H1 (cell line): ENCODE results near the gene SNRNP40. TPM values are rescaled to one million over a fixed set of nuclear protein-coding genes. Genes with fewer than 3 reads are reported as not detected.

ENCODE experiments used
- CTCF ChIA-PET: fragments of 300-600 bp; sonication (Branson Sonifier 250); formaldehyde crosslinking; loops from one replicate; lab custom pipeline; 2021; ENCODE audit not compliant: partially characterized antibody; lab: Charles Lee
- POLR2A ChIA-PET: fragments of 300-600 bp; sonication (Branson Sonifier 250); formaldehyde crosslinking; loops from one replicate; lab custom pipeline; 2021; ENCODE audit warnings: inconsistent platforms; ENCODE audit not compliant: partially characterized antibody; lab: Charles Lee
- DNase-seq, 2 experiments: peaks; one replicate each; pipeline versions ENCODE4 v3.0.0 to v3.0.0-alpha.2; 2010 to 2022; ENCODE audit warnings: low spot score in 2 of 2, low read depth in 1 of 2, mixed read lengths in 1 of 2
- FAIRE-seq: peaks from 2 replicates; lab custom pipeline; 2011; peaks lifted over from hg19 to GRCh38; lab: Jason Lieb, UNC
- H2AFZ ChIP-seq: 2 replicates; pipeline ENCODE4 v1.8.1; 2012; ENCODE audit warnings: low read length, inconsistent platforms
- H2AK5ac ChIP-seq: 2 replicates; pipeline ENCODE4 v1.6.1; 2013; ENCODE audit warnings: low read depth, low read length
- H2BK120ac ChIP-seq: replicated peaks from 2 replicates; pipeline ENCODE3; 2013; ENCODE audit warnings: low read depth, low read length, inconsistent platforms
- H2BK12ac ChIP-seq: 2 replicates; pipeline ENCODE4 v1.6.1; 2013; ENCODE audit warnings: low read depth, low read length
- H2BK15ac ChIP-seq: 2 replicates; pipeline ENCODE4 v1.6.1; 2013; ENCODE audit warnings: low read length
- H2BK20ac ChIP-seq: 2 replicates; pipeline ENCODE4 v1.6.1; 2013; ENCODE audit warnings: low read length
- H2BK5ac ChIP-seq: 2 replicates; pipeline ENCODE4 v1.6.1; 2013; ENCODE audit warnings: low read depth, low read length
- H3K14ac ChIP-seq: 2 replicates; pipeline ENCODE4 v1.6.1; 2013; ENCODE audit warnings: inconsistent platforms; ENCODE audit not compliant: insufficient read length
- H3K18ac ChIP-seq: 2 replicates; pipeline ENCODE4 v1.6.1; 2013; ENCODE audit warnings: low read length; ENCODE audit errors: extremely low read depth
- H3K23ac ChIP-seq: 2 replicates; pipeline ENCODE4 v1.6.1; 2013; ENCODE audit warnings: inconsistent platforms; ENCODE audit not compliant: insufficient read length
- H3K23me2 ChIP-seq: 2 replicates; pipeline ENCODE4 v1.6.1; 2013; ENCODE audit warnings: low read depth, low read length
- H3K27ac ChIP-seq: 2 replicates; pipeline ENCODE4 v1.6.1; 2011; ENCODE audit warnings: low read depth, low read length, inconsistent platforms
- H3K27me3 ChIP-seq, 4 experiments: replicated peaks in 1 of 4; 1 replicate in 1 of 4; 2 replicates in 3 of 4; pipeline versions ENCODE4 v1.6.1 to v1.8.1; 2011 to 2013; ENCODE audit warnings: low read length in 3 of 4, mild to moderate bottlenecking in 3 of 4, inconsistent platforms in 2 of 4, mixed read lengths in 2 of 4, moderate library complexity in 1 of 4; ENCODE audit not compliant: control insufficient read depth in 3 of 4, insufficient read depth in 3 of 4; ENCODE audit errors: extremely low read depth in 1 of 4
- H3K36me3 ChIP-seq, 4 experiments: 2 replicates each; pipeline versions ENCODE4 v1.6.1 to v1.8.1; 2011 to 2013; ENCODE audit warnings: mild to moderate bottlenecking in 4 of 4, low read length in 3 of 4, moderate library complexity in 2 of 4, control low read depth in 1 of 4, inconsistent platforms in 1 of 4; ENCODE audit not compliant: insufficient read depth in 4 of 4, control insufficient read depth in 2 of 4
- H3K4ac ChIP-seq: replicated peaks from 2 replicates; pipeline ENCODE3; 2013; ENCODE audit warnings: low read length, low read depth, mixed read lengths, inconsistent platforms; ENCODE audit not compliant: insufficient read length
- H3K4me1 ChIP-seq, 4 experiments: replicated peaks in 1 of 4; 1 replicate in 1 of 4; 2 replicates in 3 of 4; pipeline versions ENCODE4 v1.6.1 to v1.8.1; 2011 to 2013; ENCODE audit warnings: low read length in 3 of 4, inconsistent platforms in 2 of 4, mixed read lengths in 1 of 4; ENCODE audit not compliant: insufficient read depth in 4 of 4, control insufficient read depth in 3 of 4
- H3K4me2 ChIP-seq, 2 experiments: 2 replicates each; pipeline versions ENCODE4 v1.6.1 to v1.8.1; 2011 to 2013; ENCODE audit warnings: low read depth in 2 of 2, low read length in 2 of 2, control low read depth in 1 of 2, inconsistent platforms in 1 of 2, mild to moderate bottlenecking in 1 of 2; ENCODE audit not compliant: insufficient read depth in 1 of 2
- H3K4me3 ChIP-seq, 4 experiments: fragments of 200-600, 300-600 bp in 1 of 4; sonication (generic), shearing (Covaris generic), sonication (Bioruptor Twin) in 1 of 4; 2 replicates each; pipeline versions ENCODE4 v1.5.1 to v1.8.1; 2011 to 2016; ENCODE audit warnings: low read length in 4 of 4, low read depth in 3 of 4, control low read depth in 2 of 4, inconsistent platforms in 2 of 4, mild to moderate bottlenecking in 2 of 4, mixed read lengths in 1 of 4, moderate library complexity in 1 of 4; ENCODE audit not compliant: insufficient read depth in 2 of 4; ENCODE audit errors: extremely low read depth in 1 of 4
- H3K56ac ChIP-seq: replicated peaks from 2 replicates; pipeline ENCODE3; 2013; ENCODE audit warnings: low read depth, mild to moderate bottlenecking, mixed read lengths, low read length, inconsistent platforms; ENCODE audit not compliant: insufficient read length
- H3K79me1 ChIP-seq: 2 replicates; pipeline ENCODE4 v1.6.1; 2013; ENCODE audit warnings: low read depth, low read length, control low read depth
- H3K79me2 ChIP-seq, 2 experiments: 2 replicates each; pipeline versions ENCODE4 v1.6.1 to v1.8.1; 2012 to 2013; ENCODE audit warnings: low read length in 2 of 2, mild to moderate bottlenecking in 2 of 2, inconsistent platforms in 1 of 2; ENCODE audit not compliant: insufficient read depth in 2 of 2, control insufficient read depth in 1 of 2
- H3K9ac ChIP-seq, 4 experiments: replicated peaks in 1 of 4; 1 replicate in 1 of 4; 2 replicates in 3 of 4; pipeline versions ENCODE4 v1.6.1 to v1.8.1; 2011 to 2013; ENCODE audit warnings: low read depth in 3 of 4, low read length in 3 of 4, control low read depth in 2 of 4, mild to moderate bottlenecking in 2 of 4, moderate library complexity in 2 of 4, inconsistent platforms in 1 of 4; ENCODE audit errors: extremely low read depth in 1 of 4
- H3K9me3 ChIP-seq, 2 experiments: 2 replicates each; pipeline versions ENCODE4 v1.6.1 to v1.8.1; 2012 to 2013; ENCODE audit warnings: mild to moderate bottlenecking in 2 of 2, moderate library complexity in 2 of 2, control low read depth in 1 of 2, inconsistent platforms in 1 of 2, low read depth in 1 of 2, low read length in 1 of 2, mixed read lengths in 1 of 2; ENCODE audit not compliant: insufficient read depth in 2 of 2
- H4K20me1 ChIP-seq, 2 experiments: replicated peaks in 1 of 2; 2 replicates each; pipeline versions ENCODE3 to v1.8.1; 2011 to 2013; ENCODE audit warnings: inconsistent platforms in 2 of 2, low read length in 2 of 2, mild to moderate bottlenecking in 1 of 2; ENCODE audit not compliant: insufficient read depth in 2 of 2, control insufficient read depth in 1 of 2
- H4K5ac ChIP-seq: 2 replicates; pipeline ENCODE4 v1.6.1; 2013; ENCODE audit warnings: low read length, low read depth, mixed read lengths, inconsistent platforms; ENCODE audit not compliant: insufficient read length
- H4K8ac ChIP-seq: 2 replicates; pipeline ENCODE4 v1.8.0; 2013; ENCODE audit warnings: mild to moderate bottlenecking, moderate library complexity, low read length, inconsistent platforms; ENCODE audit not compliant: insufficient read depth; ENCODE audit errors: extremely low read depth
- H4K91ac ChIP-seq: replicated peaks from 2 replicates; pipeline ENCODE3; 2013; ENCODE audit warnings: low read length, mixed read lengths, inconsistent platforms; ENCODE audit not compliant: insufficient read length
- E2F6 ChIP-seq: IDR thresholded peaks from 2 replicates; pipeline ENCODE4 v1.6.1; 2012; ENCODE audit warnings: inconsistent platforms
- POLR2AphosphoS5 ChIP-seq: IDR thresholded peaks from 2 replicates; pipeline ENCODE4 v1.6.1; 2011; ENCODE audit warnings: low read depth, low read length
- SP4 ChIP-seq: IDR thresholded peaks from 2 replicates; pipeline ENCODE4 v1.6.1; 2012; ENCODE audit warnings: low read length, inconsistent platforms
- TBP ChIP-seq: IDR thresholded peaks from 2 replicates; pipeline ENCODE4 v1.6.1; 2011; ENCODE audit warnings: low read depth, low read length, improper control_type of control experiment
- WGBS, 2 experiments: shearing (Covaris generic) in 1 of 2; methylation state at CpG; one replicate each; pipeline versions ENCODE4 v1.1.6 to v1.1.7; 2013 to 2015; ENCODE audit warnings: low lambda C conversion rate in 2 of 2, mixed read lengths in 2 of 2, inconsistent platforms in 1 of 2, low coverage in 1 of 2, missing lambda C conversion rate in 1 of 2; ENCODE audit not compliant: insufficient replicate concordance in 2 of 2, insufficient coverage in 1 of 2, insufficient read length in 1 of 2; ENCODE audit errors: extremely low coverage in 1 of 2, missing lambda C conversion rate in 1 of 2; 5-methylcytosine and 5-hydroxymethylcytosine counted together
- polyA plus RNA-seq, 7 experiments: library from polyadenylated mRNA; depleted of rRNA in 3 of 7; stranded (reverse) in 5 of 7; unstranded in 2 of 7; fragments of >200 nt in 5 of 7; fragments of 200-250 nt in 2 of 7; gene quantifications; 1 replicate in 5 of 7; 2 replicates in 1 of 7; 4 replicates in 1 of 7; pipeline versions ENCODE4 v1.2.1 to v1.2.3, GENCODE V29; 2011 to 2013; ENCODE audit warnings: missing spikeins in 2 of 7, mixed read lengths in 2 of 7
- total RNA-seq: library from RNA; stranded (reverse); fragmentation: NEBNext Ultra II Directional; extraction: Animal tissue kit (Norgen Biotek cat#: 25700); gene quantifications from 2 replicates; pipeline ENCODE4 v1.2.1, GENCODE V29; 2021

The SNRNP40 gene
- total and polyA plus RNA-seq, 2 of the 8 experiments (the other 6 are each of a cell fraction or from before 2014, with no cell fraction given) = 97.4 to 113 TPM

- Histone ChIP-seq H3K4me3 (no peak overlapping the region), H3K79me1 (peaks cover 4% of the 10 kb centered on the region; the same call in 1 of the 2 replicates), H3K4ac (no peak overlapping the region), H3K79me2 (peaks cover 0 to 29% of the 10 kb centered on the region in 2 experiments; a peak in 2 of 4 replicates), H3K14ac (no peak overlapping the region), H3K18ac (no peak overlapping the region), H4K5ac (no peak overlapping the region), H3K27me3 (no peaks in the 10 kb centered on the region), H3K23ac (no peak overlapping the region), H2BK15ac (no peak overlapping the region), H4K91ac (no peak overlapping the region), H4K8ac (no peak overlapping the region), H2AFZ (no peak overlapping the region), H2BK5ac (no peak overlapping the region), H3K23me2 (no peaks in the 10 kb centered on the region), H3K27ac (no peak overlapping the region), H2BK12ac (no peak overlapping the region), H3K4me1 (no peaks in the 10 kb centered on the region), H3K9me3 (no peaks in the 10 kb centered on the region), H3K56ac (no peak overlapping the region), H3K9ac (no peak overlapping the region), H4K20me1 (no peaks in the 10 kb centered on the region), H2BK20ac (no peak overlapping the region), H2AK5ac (no peak overlapping the region), H3K36me3 (peaks cover 6 to 20% (median 19%) of the 10 kb centered on the region in 4 experiments), H2BK120ac (no peak overlapping the region), H3K4me2 (no peak overlapping the region)
- DNase-seq (no peak), FAIRE-seq (no peak)
- no peak for TF ChIP-seq POLR2AphosphoS5
- TF ChIP-seq E2F6 = no peak
- TF ChIP-seq SP4 = no peak
- no peak for TF ChIP-seq TBP
- WGBS, 2 experiments = 0% methylated on average over 1 of the region's 1 CpG; no CpG with 5 or more reads in 1 of the 2 experiments
- ChIA-PET CTCF (interaction anchor here (0.7 to 1.5 kb wide), 3 partner anchors 11 to 114 kb away, joined by 3 to 4 read pairs (median 3); no protein-coding TSS in a partner anchor), POLR2A (interaction anchor here (0.8 to 1.5 kb wide), 2 partner anchors 16 to 66 kb away, joined by 3 read pairs; no protein-coding TSS in a partner anchor)
Observed at GRCh38 chr1:31308036-31308435, 11.4 kb upstream of the SNRNP40 start.
